Mesendoderm (in vitro differentiated cells): Measurements from ENCODE around the gene SMAD9.

ENCODE experiments used
- DNase-seq: peaks from one replicate; pipeline ENCODE4 v3.0.0; 2013
- H2AK5ac ChIP-seq: 2 replicates; pipeline ENCODE4 v1.6.1; 2013; ENCODE audit warnings: low read length, inconsistent platforms
- H2BK120ac ChIP-seq: 2 replicates; pipeline ENCODE4 v1.6.1; 2013; ENCODE audit warnings: low read depth, mild to moderate bottlenecking, low read length, moderate library complexity, mixed read lengths
- H2BK15ac ChIP-seq: replicated peaks from 2 replicates; pipeline ENCODE4 v1.6.1; 2013; ENCODE audit warnings: low read depth, mild to moderate bottlenecking, moderate library complexity
- H2BK5ac ChIP-seq: 2 replicates; pipeline ENCODE4 v1.6.1; 2013; ENCODE audit warnings: low read length, inconsistent platforms
- H3K18ac ChIP-seq: 2 replicates; pipeline ENCODE4 v1.6.1; 2013; ENCODE audit warnings: mild to moderate bottlenecking, low read length, mixed read lengths
- H3K23ac ChIP-seq: one replicate; pipeline ENCODE4 v1.6.1; 2013; ENCODE audit warnings: low read length
- H3K27ac ChIP-seq: 2 replicates; pipeline ENCODE4 v1.5.1; 2013; ENCODE audit warnings: low read depth, mild to moderate bottlenecking, inconsistent platforms, low read length, moderate library complexity
- H3K27me3 ChIP-seq: 2 replicates; pipeline ENCODE4 v1.6.1; 2013; ENCODE audit warnings: low read length, control low read depth, mild to moderate bottlenecking, inconsistent platforms; ENCODE audit not compliant: insufficient read depth, poor library complexity
- H3K36me3 ChIP-seq: 2 replicates; pipeline ENCODE4 v1.6.1; 2013; ENCODE audit warnings: low read length, inconsistent platforms; ENCODE audit not compliant: control insufficient read depth, insufficient read depth
- H3K4ac ChIP-seq: one replicate; pipeline ENCODE4 v1.6.1; 2013; ENCODE audit warnings: low read depth, mild to moderate bottlenecking, low read length, moderate library complexity
- H3K4me1 ChIP-seq: 2 replicates; pipeline ENCODE4 v1.6.1; 2013; ENCODE audit warnings: low read depth, low read length, inconsistent platforms; ENCODE audit not compliant: control insufficient read depth
- H3K4me2 ChIP-seq: 2 replicates; pipeline ENCODE4 v1.6.1; 2013; ENCODE audit warnings: low read length
- H3K4me3 ChIP-seq: 2 replicates; pipeline ENCODE4 v1.5.1; 2013; ENCODE audit warnings: mild to moderate bottlenecking, low read length
- H3K56ac ChIP-seq: one replicate; pipeline ENCODE4 v1.6.1; 2013; ENCODE audit warnings: low read length
- H3K79me1 ChIP-seq: 2 replicates; pipeline ENCODE4 v1.6.1; 2013; ENCODE audit warnings: low read length, inconsistent platforms
- H3K79me2 ChIP-seq: 2 replicates; pipeline ENCODE4 v1.6.1; 2013; ENCODE audit warnings: mild to moderate bottlenecking, low read length; ENCODE audit not compliant: control insufficient read depth, insufficient read depth
- H3K9ac ChIP-seq: 2 replicates; pipeline ENCODE4 v1.6.1; 2013; ENCODE audit warnings: low read length, inconsistent platforms
- H4K5ac ChIP-seq: one replicate; pipeline ENCODE4 v1.6.1; 2013; ENCODE audit warnings: low read length
- H4K8ac ChIP-seq: one replicate; pipeline ENCODE4 v1.6.1; 2013; ENCODE audit warnings: low read depth, mild to moderate bottlenecking, control low read depth, low read length, moderate library complexity
- WGBS: extraction: QIAGEN DNeasy Blood & Tissue Kit; methylation state at CpG from one replicate; pipeline ENCODE4 v1.1.7; 2013; ENCODE audit warnings: low lambda C conversion rate, missing lambda C conversion rate; ENCODE audit not compliant: insufficient coverage; ENCODE audit errors: extremely low coverage; 5-methylcytosine and 5-hydroxymethylcytosine counted together

SMAD9 gene

DNA sequence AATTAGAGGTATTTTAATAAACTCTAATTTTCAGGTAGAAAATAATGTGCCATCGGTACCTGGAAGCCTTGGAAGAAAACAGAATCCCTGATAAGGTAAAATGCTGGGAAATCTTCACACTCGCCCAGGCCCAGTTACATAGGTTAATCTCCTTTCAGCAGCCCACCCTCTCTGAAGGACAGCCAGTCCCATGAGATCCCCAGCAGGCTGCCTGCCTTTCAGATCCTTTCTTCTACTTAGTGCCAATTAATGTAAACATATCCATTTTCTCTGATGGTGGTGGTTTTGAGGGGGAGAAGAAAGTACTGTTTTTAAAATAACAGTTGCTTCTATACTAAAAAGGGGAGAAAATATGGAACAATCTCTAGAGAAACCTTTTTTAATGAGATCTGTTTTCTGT, 12.2 kb downstream of the SMAD9 start:
- Histone ChIP-seq H2BK5ac (no peak overlapping the region), H3K4me2 (no peak overlapping the region), H3K23ac (no peak overlapping the region), H3K27ac (no peak overlapping the region), H2AK5ac (no peak overlapping the region), H2BK120ac (no peak overlapping the region), H2BK15ac (no peak overlapping the region), H3K27me3 (no peaks in the 10 kb centered on the region), H3K4ac (no peak overlapping the region), H3K79me1 (no peaks in the 10 kb centered on the region), H3K36me3 (no peaks in the 10 kb centered on the region), H4K5ac (no peak overlapping the region), H3K56ac (no peak overlapping the region), H3K4me1 (no peaks in the 10 kb centered on the region), H4K8ac (no peak overlapping the region), H3K18ac (no peak overlapping the region), H3K9ac (no peak overlapping the region), H3K4me3 (no peak overlapping the region), H3K79me2 (no peaks in the 10 kb centered on the region)
- DNase-seq, result no peak
- WGBS, result no CpG with 5 or more reads among the region's 2 CpGs

DNA sequence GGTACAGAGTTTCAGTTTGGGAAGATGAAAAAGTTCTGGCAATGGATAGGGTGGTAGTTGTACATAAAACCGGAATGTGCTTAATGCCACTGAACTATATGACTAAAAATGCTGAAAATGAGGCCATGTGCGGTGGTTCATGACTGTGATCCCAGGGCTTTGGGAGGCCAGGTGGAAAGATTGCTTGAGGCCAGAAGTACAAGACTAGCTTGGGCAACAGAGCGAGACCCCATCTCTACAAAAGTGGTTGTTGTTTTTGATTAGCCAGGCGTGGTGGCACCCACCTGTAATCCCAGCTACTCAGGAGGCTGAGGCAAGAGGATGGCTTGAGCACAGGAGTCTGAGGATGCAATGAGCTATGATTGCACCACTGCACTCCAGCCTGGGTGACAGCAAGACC, 12.8 kb downstream of the SMAD9 start:
- H3K36me3 ChIP-seq, result no peaks in the 10 kb centered on the region
- no peak for DNase-seq
- no CpG with 5 or more reads among the region's 4 CpGs for WGBS
- H4K5ac ChIP-seq, result no peak overlapping the region
- no peaks in the 10 kb centered on the region for H3K79me1 ChIP-seq
- H3K9ac ChIP-seq, result no peak overlapping the region
- H3K4me3 ChIP-seq, result no peak overlapping the region
- H3K18ac ChIP-seq, result no peak overlapping the region
- no peak overlapping the region for H3K56ac ChIP-seq
- no peak overlapping the region for H3K23ac ChIP-seq
- no peaks in the 10 kb centered on the region for H3K79me2 ChIP-seq
- no peak overlapping the region for H3K4ac ChIP-seq
- H3K4me1 ChIP-seq, result no peaks in the 10 kb centered on the region
- H2BK5ac ChIP-seq, result no peak overlapping the region
- H4K8ac ChIP-seq, result no peak overlapping the region
- H2BK15ac ChIP-seq, result no peak overlapping the region
- H3K4me2 ChIP-seq, result no peak overlapping the region
- H2BK120ac ChIP-seq, result no peak overlapping the region
- no peak overlapping the region for H2AK5ac ChIP-seq
- H3K27me3 ChIP-seq, result no peaks in the 10 kb centered on the region
- no peak overlapping the region for H3K27ac ChIP-seq

DNA sequence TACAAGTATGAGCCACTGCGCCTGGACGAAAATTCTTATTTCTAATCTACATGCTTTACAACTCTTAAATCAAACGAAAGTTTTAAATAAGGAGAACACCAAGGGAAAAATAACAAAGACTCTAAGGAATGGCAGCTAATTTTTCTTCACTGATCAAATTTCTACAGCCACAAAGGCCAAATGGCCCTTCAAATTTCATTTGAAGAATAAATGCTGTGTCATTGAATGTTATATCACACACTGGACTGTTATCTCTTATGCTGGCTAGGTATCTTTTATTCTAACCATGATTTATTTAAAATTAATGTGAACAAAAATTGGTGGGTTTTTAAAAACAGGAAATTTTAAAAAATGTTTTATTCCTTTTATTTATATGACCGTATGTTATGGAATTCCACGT, 14.1 kb downstream of the SMAD9 start:
- Histone ChIP-seq H3K4me3 (no peak overlapping the region), H2BK15ac (no peak overlapping the region), H2BK120ac (no peak overlapping the region), H3K23ac (no peak overlapping the region), H2AK5ac (no peak overlapping the region), H3K18ac (no peak overlapping the region), H3K4me2 (no peak overlapping the region), H4K8ac (no peak overlapping the region), H3K4ac (no peak overlapping the region), H3K27me3 (no peaks in the 10 kb centered on the region), H3K56ac (no peak overlapping the region), H3K4me1 (no peaks in the 10 kb centered on the region), H3K79me2 (no peaks in the 10 kb centered on the region), H3K36me3 (no peaks in the 10 kb centered on the region), H3K79me1 (no peaks in the 10 kb centered on the region), H3K27ac (no peak overlapping the region), H3K9ac (no peak overlapping the region), H4K5ac (no peak overlapping the region), H2BK5ac (no peak overlapping the region)
- DNase-seq, result no peak
- no CpG with 5 or more reads among the region's 5 CpGs for WGBS

DNA sequence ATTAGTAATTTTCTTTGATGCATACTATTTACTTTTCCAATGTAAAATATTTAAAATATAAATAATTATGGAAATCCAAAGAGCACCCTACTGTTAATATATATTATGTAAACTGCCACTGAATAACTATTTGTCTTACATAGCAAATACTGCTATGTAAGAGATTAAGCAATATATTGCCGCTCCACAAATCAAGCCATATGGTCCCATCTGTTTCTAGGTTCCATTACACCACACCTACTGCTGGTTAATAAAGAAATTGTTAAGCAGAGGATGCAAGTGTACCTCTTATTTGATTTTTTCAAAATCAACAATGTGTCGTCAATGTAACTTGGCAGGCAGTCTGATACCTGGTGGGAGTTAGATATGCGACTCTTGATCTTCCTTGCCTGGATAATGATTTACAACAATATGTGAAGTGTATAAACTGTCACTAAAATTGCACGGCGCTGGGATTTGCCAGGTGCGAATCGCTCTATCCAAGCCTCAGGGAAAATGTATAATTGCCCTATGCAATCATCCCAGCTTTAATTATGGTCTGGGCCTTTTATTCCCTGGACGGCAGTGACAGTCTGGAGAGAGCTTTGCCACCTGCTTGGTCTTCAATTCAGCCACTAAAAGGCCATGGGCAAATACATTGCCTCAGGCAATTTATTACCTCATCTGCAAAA, 16.0 kb downstream of the SMAD9 start:
- H2BK5ac ChIP-seq, result no peak overlapping the region
- H4K5ac ChIP-seq, result no peak overlapping the region
- no peak overlapping the region for H3K56ac ChIP-seq
- no peak overlapping the region for H3K4me2 ChIP-seq
- H3K4me3 ChIP-seq, result no peak overlapping the region
- no peak overlapping the region for H2BK120ac ChIP-seq
- no peak overlapping the region for H3K27ac ChIP-seq
- no peaks in the 10 kb centered on the region for H3K79me1 ChIP-seq
- DNase-seq, result peak; percentile 20
- no peaks in the 10 kb centered on the region for H3K4me1 ChIP-seq
- no peaks in the 10 kb centered on the region for H3K27me3 ChIP-seq
- H3K23ac ChIP-seq, result no peak overlapping the region
- H3K79me2 ChIP-seq, result no peaks in the 10 kb centered on the region
- H3K36me3 ChIP-seq, result no peaks in the 10 kb centered on the region
- no peak overlapping the region for H2BK15ac ChIP-seq
- no peak overlapping the region for H2AK5ac ChIP-seq
- H3K9ac ChIP-seq, result no peak overlapping the region
- no peak overlapping the region for H3K18ac ChIP-seq
- WGBS, result no CpG with 5 or more reads among the region's 8 CpGs
- H4K8ac ChIP-seq, result no peak overlapping the region
- H3K4ac ChIP-seq, result no peak overlapping the region

DNA sequence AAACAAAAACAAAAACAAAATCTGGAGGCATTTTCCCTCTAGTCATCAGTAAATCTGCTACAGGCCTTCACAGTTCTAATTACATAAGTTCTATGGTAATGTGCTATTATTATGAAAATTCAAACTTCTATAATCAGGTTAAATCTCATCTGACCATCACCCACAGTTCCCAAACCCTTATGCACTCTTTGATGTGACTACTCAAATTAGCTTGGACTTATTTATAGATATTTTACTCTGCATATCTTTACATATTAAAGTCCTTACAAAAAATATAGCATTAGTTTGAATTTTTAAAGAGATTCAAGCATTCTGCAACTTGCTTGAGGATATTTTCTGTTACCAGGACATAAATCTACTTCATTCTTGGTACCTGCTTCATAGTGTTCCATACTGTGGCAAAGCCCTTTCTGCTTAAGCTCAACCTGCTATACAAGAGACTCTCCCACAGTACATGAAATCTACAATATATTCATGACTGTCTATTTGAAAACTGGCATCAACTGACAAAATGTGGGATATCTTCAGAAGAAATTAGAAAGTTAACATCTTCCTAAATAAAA, 22.9 kb downstream of the SMAD9 start:
- no peak overlapping the region for H3K4me2 ChIP-seq
- H3K18ac ChIP-seq, result no peak overlapping the region
- no peak overlapping the region for H2BK120ac ChIP-seq
- no peaks in the 10 kb centered on the region for H3K79me1 ChIP-seq
- no peak overlapping the region for H3K23ac ChIP-seq
- no peak for DNase-seq
- no peak overlapping the region for H2BK5ac ChIP-seq
- no peak overlapping the region for H3K9ac ChIP-seq
- H3K56ac ChIP-seq, result no peak overlapping the region
- no peak overlapping the region for H4K5ac ChIP-seq
- H3K36me3 ChIP-seq, result no peaks in the 10 kb centered on the region
- peaks cover 1% of the 10 kb centered on the region for H3K4me1 ChIP-seq
- no peak overlapping the region for H3K27ac ChIP-seq
- H3K27me3 ChIP-seq, result no peaks in the 10 kb centered on the region
- no peak overlapping the region for H3K4me3 ChIP-seq
- H3K79me2 ChIP-seq, result no peaks in the 10 kb centered on the region
- no peak overlapping the region for H3K4ac ChIP-seq
- no peak overlapping the region for H2AK5ac ChIP-seq
- H2BK15ac ChIP-seq, result no peak overlapping the region
- H4K8ac ChIP-seq, result no peak overlapping the region

DNA sequence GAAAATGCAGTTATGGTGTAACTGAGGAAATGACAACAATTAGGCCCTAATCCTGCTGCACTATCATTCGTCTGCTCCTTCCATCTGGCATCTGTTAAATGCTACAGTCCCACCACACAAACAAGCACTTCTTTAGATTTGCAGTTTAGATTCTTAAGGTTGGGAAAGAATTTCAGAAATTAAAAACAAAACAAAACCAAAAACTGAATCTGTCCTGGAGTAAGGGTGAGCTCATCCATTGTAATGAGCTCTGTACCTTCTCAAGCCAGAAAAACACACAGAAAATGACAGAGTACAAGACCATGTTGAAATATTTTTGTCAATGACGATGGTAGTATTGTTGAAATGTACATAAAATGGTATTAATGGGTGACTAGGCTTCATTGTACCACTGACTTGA, 28.3 kb downstream of the SMAD9 start:
- no peak overlapping the region for H2AK5ac ChIP-seq
- no peak overlapping the region for H3K4ac ChIP-seq
- H2BK120ac ChIP-seq, result peak overlapping the region; percentile 23
- H3K4me2 ChIP-seq, result no peak overlapping the region
- no peak overlapping the region for H2BK15ac ChIP-seq
- H3K4me1 ChIP-seq, result peaks cover 12% of the 10 kb centered on the region
- H3K9ac ChIP-seq, result no peak overlapping the region
- no peak overlapping the region for H2BK5ac ChIP-seq
- H3K27me3 ChIP-seq, result no peaks in the 10 kb centered on the region
- no peak overlapping the region for H4K5ac ChIP-seq
- no peak overlapping the region for H3K27ac ChIP-seq
- H3K23ac ChIP-seq, result no peak overlapping the region
- H3K4me3 ChIP-seq, result no peak overlapping the region
- H3K79me1 ChIP-seq, result no peaks in the 10 kb centered on the region
- no peaks in the 10 kb centered on the region for H3K36me3 ChIP-seq
- WGBS, result no CpG with 5 or more reads among the region's 2 CpGs
- H4K8ac ChIP-seq, result no peak overlapping the region
- H3K56ac ChIP-seq, result peak overlapping the region; percentile 9
- H3K18ac ChIP-seq, result no peak overlapping the region
- DNase-seq, result no peak
- H3K79me2 ChIP-seq, result no peaks in the 10 kb centered on the region
